ENCODE results near the gene MEIOB. TPM values are rescaled to one million over a fixed set of nuclear protein-coding genes. Genes with fewer than 3 reads are reported as not detected.
A peak's percentile ranks its signal among the peaks of the same experiment; 100 is the strongest.

MEIOB gene
- total RNA-seq, 1 experiment from 2014 or later: not detected

GRCh38 chr16:1914988-1915387, 43.0 kb upstream of the MEIOB start:
- DNase-seq: no peak
- Histone ChIP-seq H3K9me3 (ENCODE audit: insufficient read depth, low read depth) (no peaks in the 10 kb centered on the region), H2AFZ (no peak overlapping the region), H3K4me3 (no peak overlapping the region), H3K27me3 (ENCODE audit: insufficient read depth, low read depth) (peaks cover 15% of the 10 kb centered on the region; the same call in 1 of the 2 replicates), H3K4me1 (replicated peaks; ENCODE audit: insufficient read depth) (peaks cover 25% of the 10 kb centered on the region), H3K36me3 (ENCODE audit: low read depth) (no peaks in the 10 kb centered on the region), H3K4me2 (no peak overlapping the region), H3F3A (ENCODE audit: insufficient read depth, low read depth) (no peaks in the 10 kb centered on the region), H3K27ac (no peak overlapping the region), H3K79me2 (ENCODE audit: low read depth) (no peaks in the 10 kb centered on the region), H3K9me2 (ENCODE audit: insufficient read depth) (no peaks in the 10 kb centered on the region), H4K20me1 (ENCODE audit: insufficient read depth) (no peaks in the 10 kb centered on the region)
- BruUV-seq (replicated peaks): no TSS peak
- ChIA-PET CTCF (no interaction called here), POLR2A (ENCODE audit: unreplicated experiment) (interaction anchor here (0.6 kb wide), 1 partner anchor 26 kb away, joined by 4 read pairs; no protein-coding TSS in a partner anchor)
- TF ChIP-seq, protein P1, sequence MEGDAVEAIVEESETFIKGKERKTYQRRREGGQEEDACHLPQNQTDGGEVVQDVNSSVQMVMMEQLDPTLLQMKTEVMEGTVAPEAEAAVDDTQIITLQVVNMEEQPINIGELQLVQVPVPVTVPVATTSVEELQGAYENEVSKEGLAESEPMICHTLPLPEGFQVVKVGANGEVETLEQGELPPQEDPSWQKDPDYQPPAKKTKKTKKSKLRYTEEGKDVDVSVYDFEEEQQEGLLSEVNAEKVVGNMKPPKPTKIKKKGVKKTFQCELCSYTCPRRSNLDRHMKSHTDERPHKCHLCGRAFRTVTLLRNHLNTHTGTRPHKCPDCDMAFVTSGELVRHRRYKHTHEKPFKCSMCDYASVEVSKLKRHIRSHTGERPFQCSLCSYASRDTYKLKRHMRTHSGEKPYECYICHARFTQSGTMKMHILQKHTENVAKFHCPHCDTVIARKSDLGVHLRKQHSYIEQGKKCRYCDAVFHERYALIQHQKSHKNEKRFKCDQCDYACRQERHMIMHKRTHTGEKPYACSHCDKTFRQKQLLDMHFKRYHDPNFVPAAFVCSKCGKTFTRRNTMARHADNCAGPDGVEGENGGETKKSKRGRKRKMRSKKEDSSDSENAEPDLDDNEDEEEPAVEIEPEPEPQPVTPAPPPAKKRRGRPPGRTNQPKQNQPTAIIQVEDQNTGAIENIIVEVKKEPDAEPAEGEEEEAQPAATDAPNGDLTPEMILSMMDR (conservative IDR thresholded peaks at IDR 0.05): no peak
- TF ChIP-seq EZH2 (IDR thresholded peaks at IDR 0.05; ENCODE audit: low read depth): no peak
- intact Hi-C loops (cut with micrococcal nuclease; ENCODE audit: unreplicated experiment): loop anchor here (5.0 kb wide), 1 partner anchor 43 kb away; the partner anchor contains the start of gene MEIOB

- Histone ChIP-seq H3K27me3 (ENCODE audit: insufficient read depth, low read depth) (peaks cover 7% of the 10 kb centered on the region; the same call in 1 of the 2 replicates), H3K36me3 (ENCODE audit: low read depth) (no peaks in the 10 kb centered on the region), H3K4me1 (replicated peaks; ENCODE audit: insufficient read depth) (peaks cover 34% of the 10 kb centered on the region), H3K79me2 (ENCODE audit: low read depth) (no peaks in the 10 kb centered on the region), H3K9me3 (ENCODE audit: insufficient read depth, low read depth) (no peaks in the 10 kb centered on the region), H3K27ac (no peak overlapping the region), H2AFZ (no peak overlapping the region), H3K4me2 (no peak overlapping the region), H4K20me1 (ENCODE audit: insufficient read depth) (no peaks in the 10 kb centered on the region), H3K4me3 (no peak overlapping the region), H3F3A (ENCODE audit: insufficient read depth, low read depth) (peaks cover 3% of the 10 kb centered on the region; the same call in 1 of the 2 replicates), H3K9me2 (ENCODE audit: insufficient read depth) (no peaks in the 10 kb centered on the region)
- intact Hi-C loops (cut with micrococcal nuclease; ENCODE audit: unreplicated experiment): loop anchor here (5.0 kb wide), 1 partner anchor 42 kb away; the partner anchor contains the start of gene MEIOB
- no peak for TF ChIP-seq EZH2 (IDR thresholded peaks at IDR 0.05; ENCODE audit: low read depth)
- TF ChIP-seq, protein P1 (conservative IDR thresholded peaks at IDR 0.05): no peak
- ChIA-PET CTCF (no interaction called here), POLR2A (ENCODE audit: unreplicated experiment) (interaction anchor here (0.6 kb wide), 1 partner anchor 27 kb away, joined by 4 read pairs; no protein-coding TSS in a partner anchor)
- no peak for DNase-seq
- no TSS peak for BruUV-seq (replicated peaks)
These were observed 42.2 kb upstream of the MEIOB start for GRCh38 chr16:1914084-1914608.

DNA sequence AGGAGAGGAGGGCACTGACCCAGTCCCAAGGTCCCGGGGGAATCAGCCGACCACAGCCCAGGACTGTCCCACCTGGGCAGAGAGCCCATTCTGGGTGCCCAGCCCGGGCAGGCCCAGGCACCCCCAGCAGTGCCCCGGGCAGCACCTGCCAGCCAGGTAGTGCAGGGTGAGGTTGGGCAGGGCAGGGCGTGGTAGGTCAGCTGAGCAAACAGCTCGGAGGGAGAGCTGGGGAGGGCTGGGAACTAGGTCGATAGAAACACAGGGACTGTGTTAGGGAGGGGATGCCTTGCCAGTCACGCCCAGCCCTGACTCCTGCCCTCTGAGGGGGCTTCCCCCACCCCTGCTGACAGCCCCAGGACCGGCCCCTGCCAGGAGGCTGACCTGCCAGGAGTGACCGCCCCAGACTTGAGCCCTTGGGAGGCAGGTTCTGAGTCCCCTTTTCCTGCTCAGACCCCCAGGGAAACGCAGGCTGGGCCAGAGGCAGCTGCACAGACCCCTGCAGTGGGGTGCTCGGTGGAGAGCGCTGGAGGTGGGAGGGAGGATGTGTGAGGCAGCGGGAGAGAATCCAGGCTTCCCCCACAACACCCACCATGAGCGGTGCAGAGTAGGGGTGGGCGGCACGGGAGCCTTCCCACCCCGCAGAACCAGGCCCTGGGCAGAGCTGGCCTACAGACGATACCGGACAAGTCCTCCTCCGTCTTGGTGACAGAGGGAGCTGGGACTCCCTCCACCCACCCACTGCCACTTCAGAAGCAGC, 41.5 kb upstream of the MEIOB start:
- no TSS peak for BruUV-seq (replicated peaks)
- peaks cover 34% of the 10 kb centered on the region for H3K4me1 ChIP-seq (replicated peaks; ENCODE audit: insufficient read depth)

More for the DNA sequence above, 41.5 kb upstream of the MEIOB start:
- DNase-seq: peak; percentile 72 to 80
- Histone ChIP-seq H3K36me3 (ENCODE audit: low read depth) (no peaks in the 10 kb centered on the region), H3F3A (ENCODE audit: insufficient read depth, low read depth) (peaks cover 3% of the 10 kb centered on the region; the same call in 1 of the 2 replicates), H3K27ac (no peak overlapping the region), H3K27me3 (ENCODE audit: insufficient read depth, low read depth) (0 out of 2 replicates have a peak, but pooled peaks cover 5% of the 10 kb centered on the region), H3K4me2 (peak overlapping the region; percentile 34), H3K4me3 (no peak overlapping the region), H4K20me1 (ENCODE audit: insufficient read depth) (no peaks in the 10 kb centered on the region), H2AFZ (no peak overlapping the region), H3K9me2 (ENCODE audit: insufficient read depth) (no peaks in the 10 kb centered on the region), H3K9me3 (ENCODE audit: insufficient read depth, low read depth) (no peaks in the 10 kb centered on the region), H3K79me2 (ENCODE audit: low read depth) (no peaks in the 10 kb centered on the region)
- TF ChIP-seq, protein P1 (conservative IDR thresholded peaks at IDR 0.05): no peak
- no peak for TF ChIP-seq EZH2 (IDR thresholded peaks at IDR 0.05; ENCODE audit: low read depth)
- CTCF ChIA-PET: no interaction called here
- intact Hi-C loops (cut with micrococcal nuclease; ENCODE audit: unreplicated experiment): loop anchor here (5.0 kb wide), 1 partner anchor 41 kb away; the partner anchor contains the start of gene MEIOB
- POLR2A ChIA-PET (ENCODE audit: unreplicated experiment): interaction anchor here (0.6 kb wide), 1 partner anchor 12 kb away, joined by 4 read pairs; no protein-coding TSS in a partner anchor
